ENCODE measurements around the gene GNA12. TPM values are rescaled to one million over a fixed set of nuclear protein-coding genes. Genes with fewer than 3 reads are reported as not detected.

Gene GNA12
- total and polyA plus RNA-seq, 2 of the 4 experiments (the other 2 are of a cell fraction): 14.3 to 93.9 TPM

GRCh38 chr7:2755531-2755930, 88.6 kb downstream of the GNA12 start:
- dilution Hi-C loops (cut with HindIII; ENCODE audit: low sequenced_read_pairs, unreplicated experiment) (no loop called here), intact Hi-C loops (cut with micrococcal nuclease) (no loop called here), in situ Hi-C loops (cut with MboI; ENCODE audit: low sequenced_read_pairs) (no loop called here)
- H4K5ac ChIP-seq (ENCODE audit: low read depth, low read length): no peak overlapping the region
- H2AFZ ChIP-seq (replicated peaks; ENCODE audit: low read length, poor library complexity): no peak overlapping the region
- no peak overlapping the region for H2AK9ac ChIP-seq (replicated peaks; ENCODE audit: low read depth, low read length, poor library complexity)
- no peak overlapping the region for H3K23ac ChIP-seq (ENCODE audit: low read depth, low read length)
- peaks cover 40 to 67% of the 10 kb centered on the region in 2 experiments for H3K79me1 ChIP-seq (ENCODE audit: low read depth in 1 of 2, low read length in 2 of 2)
- H2AK5ac ChIP-seq (ENCODE audit: low read depth, low read length): no peak overlapping the region
- no peak overlapping the region for H3K27ac ChIP-seq (ENCODE audit: insufficient read depth, low read length)
- no peak overlapping the region for H3K4ac ChIP-seq (ENCODE audit: low read depth, low read length)
- H3K27me3 ChIP-seq (ENCODE audit: control insufficient read depth, insufficient read depth, low read length): no peaks in the 10 kb centered on the region
- H3K9me3 ChIP-seq (ENCODE audit: control insufficient read depth, insufficient read depth, low read length): no peaks in the 10 kb centered on the region
- no peak overlapping the region for H2BK15ac ChIP-seq (ENCODE audit: low read depth, low read length)
- H2BK120ac ChIP-seq (ENCODE audit: low read depth, low read length): no peak overlapping the region
- H4K20me1 ChIP-seq (ENCODE audit: insufficient read depth, low read length): peaks cover 16% of the 10 kb centered on the region
- TF ChIP-seq FOS (IDR thresholded peaks at IDR 0.05; ENCODE audit: low read depth, low read length): no peak
- no peak overlapping the region for H2BK5ac ChIP-seq (ENCODE audit: low read depth, low read length, poor library complexity, severe bottlenecking)
- BruUV-seq (replicated peaks): no TSS peak
- H3K36me3 ChIP-seq (ENCODE audit: control insufficient read depth, insufficient read depth, low read length): peaks cover 4% of the 10 kb centered on the region; the same call in 1 of the 2 replicates
- no peak overlapping the region for H3K4me3 ChIP-seq (ENCODE audit: insufficient read depth, low read depth, low read length)
- peaks cover 18% of the 10 kb centered on the region for H3K9me1 ChIP-seq (ENCODE audit: insufficient read depth, low read length)
- no peak overlapping the region for H3K18ac ChIP-seq (ENCODE audit: low read depth, low read length)
- ChIA-PET POLR2A (ENCODE audit: unreplicated experiment) (no interaction called here), CTCF (no interaction called here)
- no peak overlapping the region for H3K4me2 ChIP-seq (ENCODE audit: low read depth, low read length)
- no peak overlapping the region for H3K14ac ChIP-seq (replicated peaks; ENCODE audit: low read depth, low read length)
- ATAC-seq (ENCODE audit: low read depth): no peak
- no peak overlapping the region for H2BK20ac ChIP-seq (ENCODE audit: low read depth, low read length)
- peaks cover 20% of the 10 kb centered on the region for H3K4me1 ChIP-seq (ENCODE audit: control insufficient read depth, insufficient read depth, low read length)
- H3K9ac ChIP-seq (ENCODE audit: low read depth, low read length): no peak overlapping the region
- DNase-seq: no peak
- no peak overlapping the region for H3K56ac ChIP-seq (ENCODE audit: extremely low read depth, insufficient read depth, low read length)
- H4K8ac ChIP-seq (ENCODE audit: low read depth in 2 of 2, low read length in 2 of 2): no peak overlapping the region
- H4K91ac ChIP-seq (ENCODE audit: insufficient read depth, low read depth, low read length): no peak overlapping the region

Data from IMR-90 (cell line).